Stimulated activated CD8-positive, alpha-beta memory T cell treated with anti-CD3 and anti-CD28 coated beads, Interleukin-2, amount 100 ng/mL, for 1 hour (primary cell): ENCODE results near the gene HERC5.
A peak's percentile ranks its signal among the peaks of the same experiment; 100 is the strongest.
"Not testable (repeated sequence)": the region's sequence is repeated elsewhere in the genome, so short reads cannot be mapped to it uniquely, and the experiment has no call there.

Experiments
- DNase-seq, 2 donors: peaks; one replicate each; pipeline ENCODE4 v3.0.0-alpha.2; 2020; ENCODE audit warnings: low read depth in 2 of 2

Gene HERC5

GRCh38 chr4:88456670-88457306, at the start of gene HERC5:
HERC5 (plus strand) TSS chr4:88457119; CDS start chr4:88457270, 151 bp downstream.
- DNase-seq = peak; percentile 82 to 83

GRCh38 chr4:88409206-88409605, 47.7 kb upstream of the HERC5 start:
- no peak for DNase-seq

DNA sequence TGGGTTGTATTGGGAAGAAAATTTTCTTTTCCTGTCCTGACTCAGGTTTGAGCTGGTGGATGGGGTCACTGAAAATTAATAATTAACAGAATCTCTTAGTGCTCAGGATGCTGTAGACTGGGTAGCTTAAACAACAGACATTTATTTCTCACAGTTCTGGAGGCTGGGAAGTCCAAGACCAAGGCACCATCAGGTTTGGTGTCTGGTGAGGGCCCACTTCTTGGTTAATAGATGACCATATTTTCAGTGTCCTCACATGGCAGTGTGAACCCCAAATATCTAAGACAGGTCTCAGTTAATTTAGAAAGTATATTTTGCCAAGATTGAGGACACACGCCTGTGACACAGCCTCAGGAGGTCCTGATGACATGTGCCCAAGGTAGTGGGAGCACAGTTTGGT, 47.1 kb upstream of the HERC5 start:
- no peak for DNase-seq

GRCh38 chr4:88411491-88412096, 45.3 kb upstream of the HERC5 start:
- no peak for DNase-seq

DNA sequence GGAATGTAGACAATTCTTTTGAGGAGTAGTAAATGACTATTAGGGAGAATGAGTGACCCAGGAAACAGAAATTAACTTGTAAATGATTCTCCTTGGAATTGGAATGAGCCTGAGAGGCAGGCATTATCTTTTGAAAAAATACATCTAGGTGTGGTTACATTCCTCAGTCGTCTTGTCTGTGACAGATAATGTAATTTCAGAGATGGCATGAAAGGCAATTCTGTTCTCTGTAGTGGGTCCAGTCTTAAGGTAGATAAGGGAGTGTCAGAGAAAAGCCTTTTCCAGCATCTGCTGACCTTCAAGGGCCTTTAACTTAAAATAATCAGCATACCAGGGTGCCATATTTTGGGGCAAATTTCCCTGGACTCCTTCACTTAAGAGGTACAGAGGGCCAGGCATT, 43.1 kb upstream of the HERC5 start:
- no peak for DNase-seq

- no peak for DNase-seq
Measured at GRCh38 chr4:88414755-88415154, 42.2 kb upstream of the HERC5 start.

DNA sequence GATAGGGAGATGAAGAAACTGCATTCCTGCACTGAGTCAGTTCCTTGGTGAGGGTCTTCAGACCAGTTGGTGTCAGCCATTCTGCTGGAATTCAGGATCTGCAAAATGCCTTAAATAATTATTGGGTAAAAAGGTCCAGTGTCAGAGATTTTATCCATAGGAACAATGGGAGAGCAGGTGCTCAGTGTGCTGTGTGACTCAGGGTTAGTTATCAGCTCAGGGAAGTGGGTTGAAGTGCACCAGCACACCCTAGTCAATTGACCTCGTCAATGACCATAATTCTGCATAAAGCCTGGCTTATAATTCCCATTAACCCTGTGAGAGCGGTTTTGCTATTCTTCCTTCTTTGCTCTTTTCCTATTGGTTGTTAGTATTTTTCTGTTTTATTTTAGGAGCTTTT, 40.9 kb upstream of the HERC5 start:
- DNase-seq = no peak

DNA sequence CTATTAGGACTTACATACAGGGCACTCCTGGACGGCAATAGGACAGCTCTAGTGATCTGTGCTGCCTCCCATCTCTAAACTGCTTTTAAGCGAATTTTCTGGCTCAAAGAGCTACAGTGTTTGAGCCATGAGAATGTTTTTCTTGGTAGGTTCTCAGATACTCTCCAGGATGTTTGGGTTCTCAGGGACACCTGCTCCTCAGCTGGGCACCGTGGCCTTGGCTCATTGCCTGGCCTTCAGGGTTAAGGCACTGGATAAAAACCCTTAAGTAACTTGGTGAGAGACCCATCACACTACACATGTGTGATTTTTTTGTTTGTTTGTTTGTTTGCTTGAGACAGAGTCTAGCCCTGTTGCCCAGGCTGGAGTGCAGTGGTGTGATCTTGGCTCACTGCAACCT, 38.5 kb upstream of the HERC5 start:
- DNase-seq = no peak

DNA sequence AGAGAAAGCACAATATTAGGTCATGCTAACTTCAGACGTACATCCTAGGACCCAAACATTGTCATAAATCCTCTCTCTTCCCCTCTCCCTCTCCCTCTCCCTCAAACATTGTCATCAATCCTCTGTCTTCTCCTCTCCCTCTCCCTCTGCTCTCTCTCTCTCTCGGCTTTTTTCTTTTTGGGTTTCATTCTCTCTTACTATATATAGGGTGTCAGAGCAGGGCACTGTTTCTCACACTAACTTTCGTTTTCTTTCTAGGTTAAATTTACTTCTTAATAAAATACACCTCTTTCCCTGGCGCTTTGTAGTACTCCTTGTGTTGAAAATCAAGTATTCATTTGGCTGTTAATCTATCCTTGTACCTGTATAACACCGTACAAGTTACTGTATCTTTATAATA, 37.0 kb upstream of the HERC5 start:
- DNase-seq = no peak

DNA sequence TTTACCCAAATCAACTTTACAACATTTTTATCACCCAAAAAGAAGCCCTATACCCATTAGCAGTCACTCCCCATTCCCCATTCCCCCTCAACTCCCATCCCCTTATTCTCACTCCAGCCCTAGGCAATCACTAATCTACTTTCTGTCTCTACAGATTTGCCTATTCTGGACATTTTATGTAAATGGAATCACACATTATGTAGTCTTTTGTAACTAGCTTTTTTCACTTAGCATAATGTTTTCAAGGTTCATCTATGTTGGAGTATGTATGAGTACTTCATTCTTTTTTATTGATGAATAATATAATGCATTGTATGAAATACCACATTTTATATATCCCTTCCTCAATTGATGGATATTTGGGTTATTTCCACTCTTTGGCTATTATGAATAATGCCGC, 36.1 kb upstream of the HERC5 start:
- no peak for DNase-seq

DNA sequence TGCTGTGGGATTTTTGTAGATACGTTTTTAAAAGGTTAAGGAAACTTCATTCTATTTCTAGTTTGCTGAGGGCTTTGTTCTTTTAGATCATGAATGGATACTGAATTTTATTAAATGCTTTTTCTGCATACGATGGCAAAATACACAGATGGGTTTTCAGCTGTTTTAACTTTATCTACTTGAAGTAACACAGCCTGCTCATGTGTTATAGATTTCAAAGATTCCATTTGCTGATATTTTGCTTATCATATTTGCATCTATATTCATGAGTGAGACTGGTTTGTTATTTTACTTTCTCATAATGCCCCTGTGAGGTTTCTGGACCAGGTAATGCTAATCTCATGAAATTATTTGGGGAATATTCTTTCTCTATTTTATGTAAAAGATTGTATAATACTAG, 34.5 kb upstream of the HERC5 start:
- DNase-seq = no peak

GRCh38 chr4:88429401-88429800, 27.5 kb upstream of the HERC5 start:
- no peak for DNase-seq

DNA sequence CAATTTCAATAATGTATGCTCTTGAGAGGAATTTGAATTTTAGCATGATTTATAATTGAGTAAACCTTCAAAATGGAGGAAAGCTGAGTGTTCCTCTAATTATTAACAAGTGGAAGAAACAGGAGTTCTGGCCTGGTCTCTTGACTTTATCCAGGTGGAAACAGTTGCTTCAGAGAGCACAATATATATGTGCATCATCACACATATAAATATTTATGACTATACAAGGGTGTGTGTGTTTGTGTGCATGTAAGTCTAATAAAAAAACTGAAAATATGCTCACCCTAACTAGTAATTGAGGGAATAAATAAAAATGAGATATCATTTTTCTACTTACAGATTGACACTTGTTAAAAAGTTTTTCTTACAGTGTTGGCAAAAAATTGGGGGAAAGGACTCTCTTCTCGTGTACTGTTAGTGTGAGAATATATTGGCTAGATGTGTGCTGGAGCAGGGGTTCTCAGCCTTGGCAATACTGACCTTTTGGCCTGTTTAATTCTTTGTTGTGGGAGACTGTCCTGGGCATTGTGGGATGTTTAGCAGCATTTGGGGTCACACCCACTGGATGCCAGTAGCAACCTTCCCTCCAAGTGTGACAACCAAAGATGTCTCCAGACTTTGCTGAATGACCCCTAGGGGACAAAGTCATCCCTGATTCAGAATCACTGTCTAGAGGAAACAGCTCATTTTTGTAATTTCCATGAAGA, 20.8 kb upstream of the HERC5 start:
- no peak for DNase-seq

- not testable (repeated sequence) for DNase-seq
Measured at GRCh38 chr4:88437873-88438272, 19.0 kb upstream of the HERC5 start.

- DNase-seq = no peak
Measured at GRCh38 chr4:88439161-88439760, 17.7 kb upstream of the HERC5 start.

GRCh38 chr4:88440146-88440545, 16.8 kb upstream of the HERC5 start:
- DNase-seq = no peak

- DNase-seq = no peak
Measured at GRCh38 chr4:88441696-88442095, 15.2 kb upstream of the HERC5 start.

DNA sequence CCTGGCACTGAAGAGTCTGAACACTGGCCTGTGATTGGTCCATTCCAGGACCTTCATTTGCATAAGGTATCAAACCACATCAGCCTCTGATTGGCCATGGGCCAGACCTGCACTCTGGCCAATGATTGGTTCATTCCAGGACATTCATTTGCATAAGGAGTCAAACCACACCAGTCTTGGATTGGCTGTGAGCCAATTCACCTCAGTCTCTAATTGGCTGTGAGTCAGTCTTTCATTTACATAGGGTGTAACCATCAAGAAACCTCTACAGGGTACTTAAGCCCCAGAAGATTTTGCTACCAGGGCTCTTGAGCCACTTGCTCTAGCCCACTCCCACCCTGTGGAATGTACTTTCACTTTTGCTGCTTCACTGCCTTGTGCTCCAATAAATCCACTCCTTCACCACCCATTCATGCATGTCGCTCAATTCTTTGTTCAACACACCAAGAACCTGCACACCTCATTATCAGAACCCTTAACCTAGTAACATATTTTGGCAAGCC, 14.2 kb upstream of the HERC5 start:
- no peak for DNase-seq

GRCh38 chr4:88443486-88443885, 13.4 kb upstream of the HERC5 start:
- no peak for DNase-seq

DNA sequence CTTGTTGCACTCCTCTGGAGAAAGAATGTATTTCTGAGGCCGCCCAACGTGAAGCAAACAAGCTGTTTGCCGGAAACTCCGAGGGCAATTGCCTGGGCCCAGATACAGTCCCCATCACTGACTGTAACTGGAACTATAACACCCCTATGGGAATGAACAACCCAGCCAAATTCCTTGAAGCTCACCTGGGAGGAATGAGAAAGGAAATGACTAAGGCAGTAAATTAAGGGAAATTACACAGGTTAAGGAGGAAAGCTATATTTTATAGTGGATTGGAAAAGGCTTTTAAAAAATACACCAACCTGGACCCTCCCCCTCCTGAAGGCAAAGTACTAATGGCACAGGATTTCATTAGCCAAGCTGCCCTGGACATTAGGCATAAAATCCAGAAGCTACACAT, 11.7 kb upstream of the HERC5 start:
- no peak for DNase-seq

GRCh38 chr4:88446124-88446523, 10.8 kb upstream of the HERC5 start:
- DNase-seq = no peak

DNA sequence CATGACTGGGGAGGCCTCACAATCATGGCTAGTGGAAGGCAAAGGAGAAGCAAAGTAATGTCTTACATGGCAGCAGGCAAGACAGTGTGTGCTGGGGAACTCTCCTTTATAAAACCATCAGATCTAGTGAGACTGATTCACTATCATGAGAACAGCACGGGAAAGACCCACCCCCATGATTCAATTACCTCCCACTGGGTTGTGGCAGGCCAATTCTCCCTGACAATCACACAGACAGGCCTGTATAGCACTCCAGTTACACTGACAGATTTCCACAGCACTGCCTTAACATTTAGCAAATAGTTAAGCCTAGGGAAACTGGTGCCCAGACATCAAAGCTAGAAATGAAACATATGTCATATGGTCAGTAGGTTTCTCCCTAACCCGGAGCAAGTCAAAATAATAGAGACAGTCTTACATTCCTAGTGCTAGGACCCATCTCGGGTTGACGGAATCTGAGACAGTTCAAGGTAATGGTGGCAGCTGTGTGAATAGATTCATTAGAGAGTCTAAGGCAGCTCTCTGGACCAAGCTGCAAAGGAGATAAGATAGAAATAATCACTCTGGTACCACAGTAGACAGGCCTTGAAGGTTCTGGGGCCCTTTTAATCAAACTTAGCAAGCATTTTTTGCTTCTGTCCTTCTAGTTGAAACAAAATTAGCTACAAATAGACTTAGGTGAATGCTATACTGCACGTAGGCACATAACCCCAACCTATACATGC, 9.4 kb upstream of the HERC5 start:
- no peak for DNase-seq
